GM18868 (cell line): ENCODE data around the gene KCNC4.
A peak's percentile ranks its signal among the peaks of the same experiment; 100 is the strongest.

Source experiments
- ATAC-seq: cut with Tn5 transposase; IDR thresholded peaks from one replicate; pipeline ENCODE4 v1.9.1; 2021; ENCODE audit warnings: mild to moderate bottlenecking, moderate library complexity; ENCODE audit not compliant: unreplicated experiment

KCNC4 gene

DNA sequence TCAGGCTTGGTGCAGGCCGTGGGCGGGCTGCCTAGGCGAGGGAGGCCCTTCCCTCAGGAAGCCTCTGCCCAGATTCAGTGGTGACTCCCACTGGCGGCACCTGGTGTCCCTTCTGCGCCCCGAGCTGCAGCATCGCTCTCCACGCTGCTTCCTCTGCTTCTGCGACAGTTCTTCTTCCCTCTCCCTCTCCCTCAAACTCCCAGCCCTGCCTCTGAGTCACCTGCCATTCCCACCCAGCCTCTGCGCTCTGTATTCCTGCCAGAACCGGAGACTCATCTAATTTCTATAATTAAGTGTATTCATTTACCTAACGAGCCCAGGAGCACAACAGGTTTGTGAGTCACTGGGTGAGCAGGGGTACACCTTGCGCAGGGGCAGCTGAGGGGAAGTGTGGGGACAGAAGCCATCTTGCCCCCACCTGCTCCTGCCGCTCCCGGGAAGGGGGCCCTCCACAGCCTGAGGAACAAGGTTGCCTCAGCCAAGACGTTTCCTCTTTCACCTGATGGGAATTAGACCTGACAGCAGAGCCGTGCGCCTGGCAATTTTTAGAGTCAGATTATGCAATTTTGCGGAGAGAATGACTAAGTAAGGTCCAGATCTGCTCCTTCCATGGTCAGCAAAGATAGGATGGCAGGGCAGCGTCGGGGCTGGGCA, 19.4 kb downstream of the KCNC4 start:
- no peak for ATAC-seq

DNA sequence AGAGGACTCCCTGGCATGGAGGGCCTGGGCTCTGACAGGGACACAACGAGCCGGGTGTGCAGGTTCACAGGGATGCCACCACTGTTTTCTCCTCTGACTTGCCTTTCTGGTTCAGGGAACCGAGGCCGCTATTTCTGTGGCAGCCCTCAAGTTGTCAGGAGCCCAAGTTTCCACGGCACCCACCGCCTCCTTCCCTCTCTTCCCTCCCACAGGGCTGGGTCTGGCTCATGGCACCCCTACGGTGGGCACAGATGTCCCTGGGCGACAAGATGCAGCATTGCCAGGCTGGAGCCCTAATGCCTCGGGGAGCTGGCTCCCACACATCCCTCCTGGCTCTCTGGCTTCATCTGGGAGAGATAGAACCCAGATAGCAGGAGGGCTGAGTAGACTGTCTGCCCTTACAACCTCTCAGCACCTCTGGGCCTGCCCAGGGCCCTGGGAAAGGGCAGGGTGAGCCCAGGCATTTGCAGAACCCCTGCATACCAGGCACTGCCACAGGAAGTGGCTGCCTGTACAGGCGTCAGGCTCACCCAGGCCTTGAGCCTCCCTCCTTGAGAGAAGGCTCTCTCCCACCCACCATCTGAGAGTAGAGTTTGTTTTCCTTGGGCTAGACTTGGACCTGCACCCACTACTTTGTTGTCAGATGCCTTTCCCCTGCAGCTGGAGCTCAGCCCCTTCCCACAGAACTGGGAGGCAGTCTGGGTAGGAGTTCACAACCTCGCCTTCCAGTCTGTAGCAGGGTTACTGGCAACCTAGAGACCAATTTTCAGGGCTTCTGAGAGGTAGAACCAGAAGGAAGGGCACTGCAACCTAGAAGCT, 20.5 kb downstream of the KCNC4 start:
- no peak for ATAC-seq

GRCh38 chr1:110233861-110234260, 23.7 kb downstream of the KCNC4 start:
- ATAC-seq: no peak

DNA sequence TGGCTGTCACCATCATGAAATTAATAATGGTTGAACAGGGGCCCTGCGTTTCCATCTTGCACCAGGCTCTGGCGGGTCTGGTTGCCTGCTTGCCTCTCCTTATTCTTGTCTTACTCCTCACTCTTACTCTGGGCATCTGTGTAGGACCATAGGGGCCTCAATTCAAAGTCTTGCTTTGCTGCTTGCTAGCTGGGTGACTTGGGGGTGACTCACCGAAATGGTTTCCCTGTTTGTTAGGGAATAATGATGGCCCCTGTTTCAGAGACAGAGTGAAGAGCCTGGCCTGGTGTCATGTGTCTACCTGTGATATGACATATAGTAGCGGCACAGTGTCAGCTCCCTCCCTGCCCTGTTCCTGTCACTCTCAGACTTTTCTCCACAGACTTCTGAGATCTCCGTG, 24.6 kb downstream of the KCNC4 start:
- ATAC-seq: no peak

DNA sequence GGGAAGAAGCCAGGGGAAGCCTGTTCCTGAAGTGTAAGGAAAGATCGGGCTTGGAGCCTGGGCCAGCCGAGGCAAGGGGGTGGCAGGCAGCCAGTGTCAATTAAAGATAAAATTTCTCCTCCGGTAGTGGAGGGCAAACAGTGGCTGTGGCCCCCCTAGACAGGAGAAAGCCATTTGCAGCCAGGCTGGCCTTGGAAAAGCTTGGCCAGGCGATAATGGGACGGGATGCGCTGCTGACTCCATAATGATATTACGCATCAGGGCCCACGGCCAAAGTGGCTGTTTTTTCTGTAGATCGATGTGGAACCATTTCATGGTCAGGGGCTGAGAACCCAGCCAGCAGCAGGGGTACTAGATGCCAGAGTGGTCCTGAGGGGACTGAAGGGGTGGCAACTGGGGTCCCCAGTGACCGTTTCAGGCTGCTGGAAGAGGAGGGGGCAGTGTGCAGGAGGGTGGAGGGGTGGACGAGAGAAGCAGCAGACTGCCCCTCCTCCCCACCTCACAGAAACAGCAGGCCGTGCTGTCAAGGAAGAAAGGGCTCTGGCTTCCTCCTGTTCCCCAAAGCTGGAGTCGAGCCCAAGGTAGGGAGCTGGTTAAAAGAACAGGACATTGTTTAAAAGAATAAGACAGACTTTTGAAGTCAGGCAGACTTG, 25.2 kb downstream of the KCNC4 start:
- no peak for ATAC-seq

GRCh38 chr1:110235834-110236682, 25.9 kb downstream of the KCNC4 start:
- ATAC-seq: peak; percentile 35

DNA sequence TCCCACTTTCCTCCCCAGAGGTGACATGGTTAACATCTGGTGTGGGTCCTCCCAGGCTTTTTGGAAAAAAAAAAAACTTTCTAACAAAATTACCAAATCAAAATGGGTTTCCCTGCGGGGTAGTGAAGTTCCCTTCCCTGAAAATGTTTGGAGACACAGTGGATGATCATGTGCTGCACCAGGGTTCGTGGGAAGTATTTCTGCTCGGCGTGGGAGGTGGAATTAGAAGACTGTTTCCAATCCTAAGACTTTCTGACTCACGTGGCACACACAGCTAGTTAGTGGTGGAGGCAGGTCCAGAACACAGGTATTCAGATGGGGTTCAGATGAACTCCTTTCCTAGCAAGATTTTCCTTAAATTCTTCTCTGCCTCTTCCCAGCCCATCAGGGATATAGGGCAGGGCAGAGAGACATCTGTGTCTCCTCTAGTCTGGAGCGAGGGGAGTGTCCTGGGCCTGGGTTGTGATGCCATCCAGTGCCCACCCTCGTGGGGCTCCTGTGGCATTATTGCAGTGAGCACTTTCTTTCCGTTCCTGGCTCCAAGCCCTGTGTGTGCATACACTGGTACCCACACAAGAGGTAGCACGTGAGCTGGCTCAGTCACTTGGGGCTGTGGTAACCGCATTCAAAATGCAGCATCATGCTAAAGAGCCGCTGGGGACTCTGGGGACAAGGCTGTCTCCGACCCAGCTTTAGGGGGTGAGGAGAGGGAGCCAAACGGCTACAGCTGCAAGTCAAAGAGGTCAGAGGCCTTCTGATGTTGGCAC, 27.5 kb downstream of the KCNC4 start:
- no peak for ATAC-seq

DNA sequence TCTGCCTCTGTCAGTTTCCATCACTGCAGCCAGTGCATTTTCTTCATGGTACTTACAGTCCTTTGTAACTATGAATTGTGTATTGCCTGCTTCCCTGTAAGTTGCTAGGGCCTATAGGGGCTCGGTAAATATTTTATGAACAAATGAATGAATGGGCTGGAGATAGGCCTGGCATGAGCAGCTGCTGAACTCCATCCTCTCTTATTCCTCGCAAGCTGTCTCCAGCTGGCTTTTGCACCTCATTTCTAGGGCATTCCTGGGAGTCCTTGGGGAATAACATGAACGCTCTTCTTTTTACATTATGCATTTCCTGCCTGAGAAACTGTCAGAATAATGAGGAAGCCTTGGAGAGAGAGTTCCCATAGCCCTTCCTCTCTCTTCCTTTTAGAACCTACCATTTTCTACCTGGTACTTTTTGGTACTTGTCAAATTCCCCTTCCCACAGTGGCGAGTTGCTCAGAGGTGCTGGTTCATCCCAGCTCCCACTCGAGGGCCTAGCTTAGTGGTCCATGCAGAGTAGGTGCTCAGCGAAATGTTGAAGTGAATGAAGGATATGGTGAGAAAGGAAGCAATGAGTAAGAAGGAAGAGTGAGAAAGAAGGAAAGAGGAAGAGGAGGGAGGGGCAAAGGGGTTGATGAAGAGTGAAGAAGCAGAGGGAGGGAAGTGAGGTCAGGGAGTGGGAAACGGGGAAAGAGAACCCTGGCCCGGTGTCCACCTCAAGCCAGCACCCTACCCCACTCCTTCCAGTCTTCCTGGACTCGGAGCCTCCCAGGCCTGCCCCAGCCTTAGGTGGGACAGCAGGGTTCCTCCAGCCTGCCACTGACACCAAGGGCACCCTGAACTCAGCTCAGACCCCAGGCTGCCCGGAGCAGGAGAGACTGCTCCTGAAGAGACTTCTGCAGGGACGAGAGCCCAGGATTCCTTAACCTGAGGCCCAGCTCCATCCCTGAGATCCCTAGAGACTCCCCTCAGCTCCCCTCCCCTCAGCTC, 29.6 kb downstream of the KCNC4 start:
- no peak for ATAC-seq

DNA sequence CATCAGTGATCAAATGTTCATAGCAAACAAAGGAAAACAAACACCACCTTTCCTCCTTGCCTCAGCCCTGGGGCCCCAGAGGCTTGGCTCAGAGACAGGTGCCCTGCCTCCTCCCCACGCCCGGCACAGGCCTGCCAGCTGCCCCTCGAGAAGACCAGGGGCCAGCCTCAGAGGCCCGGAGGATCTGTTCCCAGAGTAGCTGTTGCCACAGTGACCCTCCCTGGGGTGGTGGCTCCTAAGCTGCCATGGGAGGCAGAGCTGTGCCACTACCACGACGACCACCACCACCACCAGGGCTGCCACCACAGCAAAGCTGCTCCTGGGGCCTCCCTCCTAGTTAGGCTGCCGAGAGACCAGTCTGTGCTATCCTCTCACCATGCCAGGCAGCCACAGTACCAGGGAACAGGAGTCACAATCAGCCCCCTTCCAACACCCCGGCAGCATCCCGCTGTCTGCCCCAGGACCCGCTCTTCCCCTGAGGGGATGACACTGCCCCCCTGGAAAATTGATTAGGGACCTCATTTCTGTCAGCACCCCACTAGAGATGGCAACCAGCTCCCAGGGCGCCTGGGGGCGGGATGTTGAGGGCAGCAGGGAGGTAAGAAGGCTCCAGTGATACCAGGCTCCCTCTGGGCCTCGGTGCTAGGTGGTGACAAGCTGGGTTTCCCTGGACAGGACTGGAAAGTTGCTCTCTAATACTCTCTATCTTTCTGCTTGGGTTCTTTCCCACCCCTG, 30.5 kb downstream of the KCNC4 start:
- no peak for ATAC-seq

DNA sequence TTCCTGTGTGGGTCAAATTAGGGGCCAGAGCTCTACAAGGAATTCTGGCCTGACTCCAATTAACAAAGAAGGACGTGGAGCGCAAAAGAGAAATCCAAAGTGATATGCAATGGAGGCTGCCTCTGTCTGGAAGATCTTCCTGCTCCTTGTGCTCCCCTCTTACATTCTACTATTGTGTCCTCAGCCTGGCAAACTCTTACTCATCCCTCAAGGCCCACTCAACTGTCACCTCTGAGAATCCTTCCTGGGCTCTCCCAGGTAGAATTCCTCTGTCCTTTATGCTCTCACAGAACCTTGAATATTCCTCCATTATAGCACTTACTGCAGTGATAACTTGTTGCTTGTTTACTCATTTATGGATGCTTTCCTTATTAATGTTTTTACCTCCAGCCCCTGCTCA, 31.4 kb downstream of the KCNC4 start:
- no peak for ATAC-seq

GRCh38 chr1:110242062-110242461, 31.9 kb downstream of the KCNC4 start:
- ATAC-seq: no peak

- ATAC-seq: no peak
Measured at GRCh38 chr1:110242731-110243130, 32.6 kb downstream of the KCNC4 start.

DNA sequence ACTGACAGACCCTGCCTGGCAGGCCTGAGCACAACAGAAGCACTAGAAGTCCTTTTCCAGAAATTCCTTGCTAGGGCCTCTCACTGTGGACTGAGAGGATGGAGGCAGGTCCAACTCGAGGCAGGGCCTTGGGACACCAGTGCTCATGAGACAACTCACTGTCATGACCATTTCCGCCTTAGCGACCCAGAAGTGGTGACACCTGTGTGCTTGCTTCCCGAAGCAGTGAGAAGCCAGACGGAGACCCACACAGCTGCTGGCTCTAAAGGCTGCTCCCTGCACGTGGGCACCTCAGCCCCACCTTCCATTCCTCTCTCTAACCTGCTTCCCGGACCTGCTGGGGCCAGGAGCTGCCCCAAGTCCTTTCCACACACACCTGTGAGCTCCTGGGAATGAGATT, 33.0 kb downstream of the KCNC4 start:
- ATAC-seq: peak; percentile 16

DNA sequence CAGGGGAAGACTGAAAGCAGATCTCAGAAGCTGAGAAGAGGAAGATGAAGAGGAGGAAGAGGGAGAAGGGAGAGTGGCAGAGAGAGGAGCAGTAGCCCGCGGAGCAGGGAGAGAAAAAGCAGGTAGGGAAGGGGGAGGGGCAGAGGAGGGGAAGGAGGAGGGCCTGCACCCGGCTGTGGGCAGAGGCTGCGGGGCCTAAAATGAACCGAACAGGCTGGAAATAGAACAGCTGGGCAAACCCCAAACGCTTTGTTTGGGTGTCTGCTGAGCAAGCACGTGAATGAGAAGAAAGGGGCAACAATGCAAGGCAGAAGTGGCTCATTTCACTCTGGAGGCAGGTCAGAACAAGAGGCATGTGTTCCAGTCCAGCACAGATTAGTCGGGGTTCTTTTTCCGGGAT, 33.5 kb downstream of the KCNC4 start:
- peak; percentile 86 for ATAC-seq

GRCh38 chr1:110245876-110246620, 35.9 kb downstream of the KCNC4 start:
- no peak for ATAC-seq

GRCh38 chr1:110248746-110249145, 38.6 kb downstream of the KCNC4 start:
- no peak for ATAC-seq

DNA sequence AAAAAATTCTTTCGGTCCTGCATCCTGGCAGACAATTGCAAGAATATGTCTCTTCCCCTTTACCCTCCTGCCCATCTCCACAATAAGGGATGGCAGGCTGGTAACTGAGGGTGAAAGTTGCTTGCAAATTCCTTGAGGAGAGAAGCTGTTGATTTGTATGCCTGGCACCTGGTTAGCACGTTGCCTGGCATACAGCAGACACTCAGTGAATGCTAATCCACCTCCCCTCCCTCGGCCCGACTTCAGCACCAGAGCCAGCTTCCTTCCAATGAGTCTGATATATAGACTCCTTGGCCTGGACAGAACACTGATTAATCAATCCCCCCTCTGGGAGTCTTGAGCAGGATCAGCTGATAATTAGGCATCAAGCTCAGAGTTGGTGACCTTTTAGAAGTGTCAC, 39.1 kb downstream of the KCNC4 start:
- ATAC-seq: no peak

DNA sequence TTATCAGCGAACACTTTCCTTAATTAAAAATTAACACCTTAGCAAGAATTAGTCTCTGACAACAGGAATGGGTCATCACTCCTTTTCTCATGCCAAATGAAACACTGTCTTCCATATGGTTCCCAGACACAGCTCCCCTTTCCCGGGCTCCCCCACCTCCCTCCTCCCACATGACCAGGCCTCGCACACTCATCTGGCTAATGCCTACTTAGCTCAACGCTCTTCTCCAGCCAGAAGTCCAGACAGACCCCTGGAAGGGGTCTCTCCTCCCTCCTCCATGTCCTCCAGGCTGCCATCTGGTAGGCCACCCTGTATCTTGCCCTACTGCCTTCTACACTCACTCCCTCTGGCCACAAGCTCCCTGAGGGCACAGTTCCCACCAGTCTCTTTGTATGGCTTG, 39.9 kb downstream of the KCNC4 start:
- ATAC-seq: no peak
